Measurements from ENCODE around the gene C10orf62.
"Not testable (repeated sequence)": the region's sequence is repeated elsewhere in the genome, so short reads cannot be mapped to it uniquely, and the experiment has no call there.

- TF ChIP-seq CTCF (conservative IDR thresholded peaks at IDR 0.05; ENCODE audit: low read depth in 2 of 2); POLR2AphosphoS5 (IDR thresholded peaks at IDR 0.05; ENCODE audit: low read depth); ZNF331 (CRISPR knock-in tag; IDR thresholded peaks at IDR 0.05; ENCODE audit: low read depth); EZH2 (IDR thresholded peaks at IDR 0.05; ENCODE audit: low read depth, unreplicated experiment); EZH2phosphoT487 (IDR thresholded peaks at IDR 0.05; ENCODE audit: unreplicated experiment); STAT1 (IDR thresholded peaks at IDR 0.05; ENCODE audit: unreplicated experiment); NANOG (IDR thresholded peaks at IDR 0.05; ENCODE audit: borderline replicate concordance): not testable (repeated sequence)
- TF ChIP-seq, protein P1, sequence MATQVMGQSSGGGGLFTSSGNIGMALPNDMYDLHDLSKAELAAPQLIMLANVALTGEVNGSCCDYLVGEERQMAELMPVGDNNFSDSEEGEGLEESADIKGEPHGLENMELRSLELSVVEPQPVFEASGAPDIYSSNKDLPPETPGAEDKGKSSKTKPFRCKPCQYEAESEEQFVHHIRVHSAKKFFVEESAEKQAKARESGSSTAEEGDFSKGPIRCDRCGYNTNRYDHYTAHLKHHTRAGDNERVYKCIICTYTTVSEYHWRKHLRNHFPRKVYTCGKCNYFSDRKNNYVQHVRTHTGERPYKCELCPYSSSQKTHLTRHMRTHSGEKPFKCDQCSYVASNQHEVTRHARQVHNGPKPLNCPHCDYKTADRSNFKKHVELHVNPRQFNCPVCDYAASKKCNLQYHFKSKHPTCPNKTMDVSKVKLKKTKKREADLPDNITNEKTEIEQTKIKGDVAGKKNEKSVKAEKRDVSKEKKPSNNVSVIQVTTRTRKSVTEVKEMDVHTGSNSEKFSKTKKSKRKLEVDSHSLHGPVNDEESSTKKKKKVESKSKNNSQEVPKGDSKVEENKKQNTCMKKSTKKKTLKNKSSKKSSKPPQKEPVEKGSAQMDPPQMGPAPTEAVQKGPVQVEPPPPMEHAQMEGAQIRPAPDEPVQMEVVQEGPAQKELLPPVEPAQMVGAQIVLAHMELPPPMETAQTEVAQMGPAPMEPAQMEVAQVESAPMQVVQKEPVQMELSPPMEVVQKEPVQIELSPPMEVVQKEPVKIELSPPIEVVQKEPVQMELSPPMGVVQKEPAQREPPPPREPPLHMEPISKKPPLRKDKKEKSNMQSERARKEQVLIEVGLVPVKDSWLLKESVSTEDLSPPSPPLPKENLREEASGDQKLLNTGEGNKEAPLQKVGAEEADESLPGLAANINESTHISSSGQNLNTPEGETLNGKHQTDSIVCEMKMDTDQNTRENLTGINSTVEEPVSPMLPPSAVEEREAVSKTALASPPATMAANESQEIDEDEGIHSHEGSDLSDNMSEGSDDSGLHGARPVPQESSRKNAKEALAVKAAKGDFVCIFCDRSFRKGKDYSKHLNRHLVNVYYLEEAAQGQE (IDR thresholded peaks at IDR 0.05; ENCODE audit: unreplicated experiment): not testable (repeated sequence)
These were observed 34.0 kb upstream of the C10orf62 start for GRCh38 chr10:97555541-97555940.
